ENCODE data around the gene LAMA5.

DNA sequence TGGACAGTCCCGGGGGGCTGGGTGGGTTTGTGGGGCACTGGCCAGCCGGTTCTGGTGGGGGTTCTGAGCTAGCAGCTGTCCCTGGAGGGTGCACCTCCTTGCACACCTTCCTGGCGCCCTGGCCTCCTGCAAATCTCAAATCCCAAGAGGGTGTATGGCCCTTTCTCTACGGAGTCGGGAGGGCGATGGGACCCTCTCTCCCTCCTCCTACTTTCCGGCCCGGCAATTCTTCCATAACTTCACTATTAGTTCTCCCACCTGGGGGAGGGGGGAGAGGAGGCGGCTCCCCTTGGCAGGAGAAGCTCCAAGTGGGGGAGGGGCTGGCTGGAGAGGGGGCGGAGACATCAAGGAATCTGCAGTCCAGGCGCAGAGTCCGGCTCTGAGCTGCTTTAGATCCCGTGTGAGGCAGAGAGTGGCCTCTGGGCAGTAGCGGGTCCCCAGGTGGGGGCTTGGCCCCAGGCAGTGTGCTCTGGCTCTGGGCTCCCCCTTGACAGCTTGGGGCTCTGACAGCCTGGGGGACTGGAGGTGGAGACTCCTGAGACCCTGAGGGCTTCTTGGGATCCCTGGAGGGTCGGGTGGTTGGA lies 1.4 kb upstream of the LAMA5 start:
- TF ChIP-seq POLR2A (IDR thresholded peaks at IDR 0.05) = peak in 1 of 2 donors; percentile 34
- TF ChIP-seq CTCF (IDR thresholded peaks at IDR 0.05) = no peak

Data from sigmoid colon (tissue), 3 donors.